HEK293 (cell line): ENCODE results near the gene CCAR1.
"Not testable (repeated sequence)": the region's sequence is repeated elsewhere in the genome, so short reads cannot be mapped to it uniquely, and the experiment has no call there.

ENCODE experiments used
- CTCF ChIP-seq: fragments of 450-650 bp; formaldehyde crosslinking; IDR thresholded peaks from 2 replicates; pipeline ENCODE4 v1.5.1; 2016; ENCODE audit warnings: missing biosample characterization, missing genetic modification characterization
- YY1 ChIP-seq: fragments of 450-650 bp; formaldehyde crosslinking; IDR thresholded peaks from 2 replicates; pipeline ENCODE4 v1.5.1; 2018; ENCODE audit warnings: missing biosample characterization, missing genetic modification characterization
- ZBTB1 ChIP-seq: fragments of 450-650 bp; formaldehyde crosslinking; IDR thresholded peaks from 2 replicates; pipeline ENCODE4 v1.5.1; 2016; ENCODE audit warnings: missing biosample characterization, missing genetic modification characterization
- ZBTB17 ChIP-seq: fragments of 450-650 bp; formaldehyde crosslinking; IDR thresholded peaks from 2 replicates; pipeline ENCODE4 v1.5.1; 2016; ENCODE audit warnings: missing biosample characterization, missing genetic modification characterization
- ZNF114 ChIP-seq: fragments of 450-650 bp; formaldehyde crosslinking; IDR thresholded peaks from 2 replicates; pipeline ENCODE4 v1.5.0; 2017; ENCODE audit warnings: missing biosample characterization, missing genetic modification characterization
- ZNF140 ChIP-seq: fragments of 450-650 bp; formaldehyde crosslinking; IDR thresholded peaks from 2 replicates; pipeline ENCODE4 v1.5.1; 2016; ENCODE audit warnings: missing biosample characterization, missing genetic modification characterization
- ZNF701 ChIP-seq: fragments of 450-650 bp; formaldehyde crosslinking; IDR thresholded peaks from 2 replicates; pipeline ENCODE4 v1.5.1; 2016; ENCODE audit warnings: missing biosample characterization, missing genetic modification characterization
- ZSCAN18 ChIP-seq: fragments of 450-650 bp; formaldehyde crosslinking; IDR thresholded peaks from 2 replicates; pipeline ENCODE4 v1.5.1; 2016; ENCODE audit warnings: missing biosample characterization, missing genetic modification characterization

GRCh38 chr10:68708987-68709386, 12.1 kb upstream of the CCAR1 start:
- not testable (repeated sequence) for TF ChIP-seq CTCF (tag by site-specific recombination); YY1 (tag by site-specific recombination); ZNF114 (tag by site-specific recombination); ZNF140; ZBTB17 (tag by site-specific recombination); ZNF701 (tag by site-specific recombination); ZSCAN18 (tag by site-specific recombination); ZBTB1
